ENCODE measurements around the gene QRICH2. TPM values are rescaled to one million over a fixed set of nuclear protein-coding genes. Genes with fewer than 3 reads are reported as not detected.
A peak's percentile ranks its signal among the peaks of the same experiment; 100 is the strongest.

QRICH2 gene
- total and polyA plus RNA-seq, 9 of the 15 experiments (the other 6 are each of a cell fraction or from before 2014, with no cell fraction given): 0.03 to 1.6 (median 0.81) TPM

DNA sequence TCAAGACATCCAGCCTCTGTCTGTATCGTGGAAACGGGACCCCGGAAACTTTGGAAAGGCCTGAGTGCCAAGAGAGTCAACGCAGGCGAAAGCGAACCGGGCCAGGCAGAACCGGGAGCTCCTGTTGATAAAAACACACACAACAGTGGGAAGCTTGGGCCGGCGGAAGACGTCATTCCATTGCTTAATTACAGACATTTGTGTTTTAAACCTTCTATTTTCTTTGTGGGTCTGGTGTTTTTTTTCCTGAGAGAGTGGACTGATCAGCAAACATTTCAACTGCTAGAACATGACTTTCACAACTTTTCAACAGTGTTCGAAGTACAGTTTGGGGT lies 66.9 kb downstream of the QRICH2 start:
- no peaks in the 10 kb centered on the region for H3K27me3 ChIP-seq (ENCODE audit: control insufficient read depth in 2 of 2, insufficient read depth in 2 of 2, low read length in 2 of 2)
- 3% methylated on average over 12 of the region's 12 CpGs for WGBS (ENCODE audit: insufficient coverage, low coverage, missing lambda C conversion rate)
- no peaks in the 10 kb centered on the region for H3K9me3 ChIP-seq (replicated peaks; ENCODE audit: control insufficient read depth, insufficient read depth, low read depth, low read length)
- peaks cover 27 to 31% of the 10 kb centered on the region in 2 experiments; a peak in 4 of 5 replicates for H3K4me1 ChIP-seq (replicated peaks in 1 of 2; ENCODE audit: control insufficient read depth in 2 of 2, insufficient read depth in 2 of 2, low read length in 2 of 2)
- H3K9me1 ChIP-seq (ENCODE audit: control insufficient read depth, insufficient read depth, low read length): no peaks in the 10 kb centered on the region
- peak overlapping the region; percentile 91 for H3K27ac ChIP-seq (ENCODE audit: extremely low read depth, low read depth, low read length)
- H3K36me3 ChIP-seq (ENCODE audit: control insufficient read depth, insufficient read depth, low read length): 0 out of 3 replicates have a peak, but pooled peaks cover 3% of the 10 kb centered on the region
- peak overlapping the region; percentile 88 to 99 for H3K9ac ChIP-seq (ENCODE audit: insufficient read depth in 1 of 2, low read depth in 2 of 2, low read length in 2 of 2)
- ATAC-seq (no peak), DNase-seq (ENCODE audit: extremely low read depth in 1 of 4, low spot score in 3 of 4) (no peak), FAIRE-seq (peak; percentile 48)
- peak overlapping the region; percentile 93 for H3K4me2 ChIP-seq (ENCODE audit: insufficient read depth, low read length)
- H3K4me3 ChIP-seq: peak overlapping the region; percentile 62
- intact Hi-C loops (cut with micrococcal nuclease) (no loop called here), in situ Hi-C loops (cut with MboI) (no loop called here)
- CTCF ChIA-PET (ENCODE audit: low intra/inter-chr PET ratio): no interaction called here
- H3K79me2 ChIP-seq (ENCODE audit: control insufficient read depth, insufficient read depth, low read length): peaks cover 56% of the 10 kb centered on the region
- no peaks in the 10 kb centered on the region for H4K20me1 ChIP-seq (replicated peaks; ENCODE audit: control insufficient read depth, insufficient read depth, low read length)
- BruUV-seq (replicated peaks): TSS peak; percentile 92
- POLR2A ChIA-PET: interaction anchor here (0.6 to 17.8 kb wide), 10 partner anchors 8 to 99 kb away, joined by 3 to 227 read pairs (median 5); partner anchors contain the start of gene UBALD2
- peak overlapping the region; percentile 80 for H2AFZ ChIP-seq (ENCODE audit: low read depth, low read length)
- TF ChIP-seq ESRRA (IDR thresholded peaks at IDR 0.05; ENCODE audit: borderline replicate concordance, low read depth): no peak
- TF ChIP-seq CBX2 (IDR thresholded peaks at IDR 0.05; ENCODE audit: insufficient read depth, low read length, poor library complexity, severe bottlenecking): no peak
- TF ChIP-seq, protein P1, sequence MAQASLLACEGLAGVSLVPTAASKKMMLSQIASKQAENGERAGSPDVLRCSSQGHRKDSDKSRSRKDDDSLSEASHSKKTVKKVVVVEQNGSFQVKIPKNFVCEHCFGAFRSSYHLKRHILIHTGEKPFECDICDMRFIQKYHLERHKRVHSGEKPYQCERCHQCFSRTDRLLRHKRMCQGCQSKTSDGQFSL (CRISPR knock-in tag; IDR thresholded peaks at IDR 0.05): no peak
- TF ChIP-seq, protein P1 (tag; IDR thresholded peaks at IDR 0.05): no peak
- TF ChIP-seq, protein P2, sequence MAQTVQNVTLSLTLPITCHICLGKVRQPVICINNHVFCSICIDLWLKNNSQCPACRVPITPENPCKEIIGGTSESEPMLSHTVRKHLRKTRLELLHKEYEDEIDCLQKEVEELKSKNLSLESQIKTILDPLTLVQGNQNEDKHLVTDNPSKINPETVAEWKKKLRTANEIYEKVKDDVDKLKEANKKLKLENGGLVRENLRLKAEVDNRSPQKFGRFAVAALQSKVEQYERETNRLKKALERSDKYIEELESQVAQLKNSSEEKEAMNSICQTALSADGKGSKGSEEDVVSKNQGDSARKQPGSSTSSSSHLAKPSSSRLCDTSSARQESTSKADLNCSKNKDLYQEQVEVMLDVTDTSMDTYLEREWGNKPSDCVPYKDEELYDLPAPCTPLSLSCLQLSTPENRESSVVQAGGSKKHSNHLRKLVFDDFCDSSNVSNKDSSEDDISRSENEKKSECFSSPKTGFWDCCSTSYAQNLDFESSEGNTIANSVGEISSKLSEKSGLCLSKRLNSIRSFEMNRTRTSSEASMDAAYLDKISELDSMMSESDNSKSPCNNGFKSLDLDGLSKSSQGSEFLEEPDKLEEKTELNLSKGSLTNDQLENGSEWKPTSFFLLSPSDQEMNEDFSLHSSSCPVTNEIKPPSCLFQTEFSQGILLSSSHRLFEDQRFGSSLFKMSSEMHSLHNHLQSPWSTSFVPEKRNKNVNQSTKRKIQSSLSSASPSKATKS (CRISPR knock-in tag; IDR thresholded peaks at IDR 0.05): no peak
- TF ChIP-seq CCAR2 (IDR thresholded peaks at IDR 0.05; ENCODE audit: low read depth, low read length): no peak
- TF ChIP-seq, protein P3, sequence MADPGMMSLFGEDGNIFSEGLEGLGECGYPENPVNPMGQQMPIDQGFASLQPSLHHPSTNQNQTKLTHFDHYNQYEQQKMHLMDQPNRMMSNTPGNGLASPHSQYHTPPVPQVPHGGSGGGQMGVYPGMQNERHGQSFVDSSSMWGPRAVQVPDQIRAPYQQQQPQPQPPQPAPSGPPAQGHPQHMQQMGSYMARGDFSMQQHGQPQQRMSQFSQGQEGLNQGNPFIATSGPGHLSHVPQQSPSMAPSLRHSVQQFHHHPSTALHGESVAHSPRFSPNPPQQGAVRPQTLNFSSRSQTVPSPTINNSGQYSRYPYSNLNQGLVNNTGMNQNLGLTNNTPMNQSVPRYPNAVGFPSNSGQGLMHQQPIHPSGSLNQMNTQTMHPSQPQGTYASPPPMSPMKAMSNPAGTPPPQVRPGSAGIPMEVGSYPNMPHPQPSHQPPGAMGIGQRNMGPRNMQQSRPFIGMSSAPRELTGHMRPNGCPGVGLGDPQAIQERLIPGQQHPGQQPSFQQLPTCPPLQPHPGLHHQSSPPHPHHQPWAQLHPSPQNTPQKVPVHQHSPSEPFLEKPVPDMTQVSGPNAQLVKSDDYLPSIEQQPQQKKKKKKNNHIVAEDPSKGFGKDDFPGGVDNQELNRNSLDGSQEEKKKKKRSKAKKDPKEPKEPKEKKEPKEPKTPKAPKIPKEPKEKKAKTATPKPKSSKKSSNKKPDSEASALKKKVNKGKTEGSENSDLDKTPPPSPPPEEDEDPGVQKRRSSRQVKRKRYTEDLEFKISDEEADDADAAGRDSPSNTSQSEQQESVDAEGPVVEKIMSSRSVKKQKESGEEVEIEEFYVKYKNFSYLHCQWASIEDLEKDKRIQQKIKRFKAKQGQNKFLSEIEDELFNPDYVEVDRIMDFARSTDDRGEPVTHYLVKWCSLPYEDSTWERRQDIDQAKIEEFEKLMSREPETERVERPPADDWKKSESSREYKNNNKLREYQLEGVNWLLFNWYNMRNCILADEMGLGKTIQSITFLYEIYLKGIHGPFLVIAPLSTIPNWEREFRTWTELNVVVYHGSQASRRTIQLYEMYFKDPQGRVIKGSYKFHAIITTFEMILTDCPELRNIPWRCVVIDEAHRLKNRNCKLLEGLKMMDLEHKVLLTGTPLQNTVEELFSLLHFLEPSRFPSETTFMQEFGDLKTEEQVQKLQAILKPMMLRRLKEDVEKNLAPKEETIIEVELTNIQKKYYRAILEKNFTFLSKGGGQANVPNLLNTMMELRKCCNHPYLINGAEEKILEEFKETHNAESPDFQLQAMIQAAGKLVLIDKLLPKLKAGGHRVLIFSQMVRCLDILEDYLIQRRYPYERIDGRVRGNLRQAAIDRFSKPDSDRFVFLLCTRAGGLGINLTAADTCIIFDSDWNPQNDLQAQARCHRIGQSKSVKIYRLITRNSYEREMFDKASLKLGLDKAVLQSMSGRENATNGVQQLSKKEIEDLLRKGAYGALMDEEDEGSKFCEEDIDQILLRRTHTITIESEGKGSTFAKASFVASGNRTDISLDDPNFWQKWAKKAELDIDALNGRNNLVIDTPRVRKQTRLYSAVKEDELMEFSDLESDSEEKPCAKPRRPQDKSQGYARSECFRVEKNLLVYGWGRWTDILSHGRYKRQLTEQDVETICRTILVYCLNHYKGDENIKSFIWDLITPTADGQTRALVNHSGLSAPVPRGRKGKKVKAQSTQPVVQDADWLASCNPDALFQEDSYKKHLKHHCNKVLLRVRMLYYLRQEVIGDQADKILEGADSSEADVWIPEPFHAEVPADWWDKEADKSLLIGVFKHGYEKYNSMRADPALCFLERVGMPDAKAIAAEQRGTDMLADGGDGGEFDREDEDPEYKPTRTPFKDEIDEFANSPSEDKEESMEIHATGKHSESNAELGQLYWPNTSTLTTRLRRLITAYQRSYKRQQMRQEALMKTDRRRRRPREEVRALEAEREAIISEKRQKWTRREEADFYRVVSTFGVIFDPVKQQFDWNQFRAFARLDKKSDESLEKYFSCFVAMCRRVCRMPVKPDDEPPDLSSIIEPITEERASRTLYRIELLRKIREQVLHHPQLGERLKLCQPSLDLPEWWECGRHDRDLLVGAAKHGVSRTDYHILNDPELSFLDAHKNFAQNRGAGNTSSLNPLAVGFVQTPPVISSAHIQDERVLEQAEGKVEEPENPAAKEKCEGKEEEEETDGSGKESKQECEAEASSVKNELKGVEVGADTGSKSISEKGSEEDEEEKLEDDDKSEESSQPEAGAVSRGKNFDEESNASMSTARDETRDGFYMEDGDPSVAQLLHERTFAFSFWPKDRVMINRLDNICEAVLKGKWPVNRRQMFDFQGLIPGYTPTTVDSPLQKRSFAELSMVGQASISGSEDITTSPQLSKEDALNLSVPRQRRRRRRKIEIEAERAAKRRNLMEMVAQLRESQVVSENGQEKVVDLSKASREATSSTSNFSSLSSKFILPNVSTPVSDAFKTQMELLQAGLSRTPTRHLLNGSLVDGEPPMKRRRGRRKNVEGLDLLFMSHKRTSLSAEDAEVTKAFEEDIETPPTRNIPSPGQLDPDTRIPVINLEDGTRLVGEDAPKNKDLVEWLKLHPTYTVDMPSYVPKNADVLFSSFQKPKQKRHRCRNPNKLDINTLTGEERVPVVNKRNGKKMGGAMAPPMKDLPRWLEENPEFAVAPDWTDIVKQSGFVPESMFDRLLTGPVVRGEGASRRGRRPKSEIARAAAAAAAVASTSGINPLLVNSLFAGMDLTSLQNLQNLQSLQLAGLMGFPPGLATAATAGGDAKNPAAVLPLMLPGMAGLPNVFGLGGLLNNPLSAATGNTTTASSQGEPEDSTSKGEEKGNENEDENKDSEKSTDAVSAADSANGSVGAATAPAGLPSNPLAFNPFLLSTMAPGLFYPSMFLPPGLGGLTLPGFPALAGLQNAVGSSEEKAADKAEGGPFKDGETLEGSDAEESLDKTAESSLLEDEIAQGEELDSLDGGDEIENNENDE (IDR thresholded peaks at IDR 0.05; ENCODE audit: low read depth, low read length): no peak
- no peak for TF ChIP-seq NR1H2 (CRISPR knock-in tag; IDR thresholded peaks at IDR 0.05)

All from K562 (cell line).